Right lobe of liver (tissue), 4 donors: Measurements from ENCODE around the gene PTGS1.

Experiments
- POLR2A ChIP-seq: fragments of 450-650 bp; IDR thresholded peaks from one replicate; pipeline ENCODE4 v1.6.1; 2017; ENCODE audit warnings: antibody characterized with exemption, mild to moderate bottlenecking
- TF ChIP-seq, protein P1 (sequence below), 4 donors: fragments of 200-600 bp in 3 of 4; fragments of 450-650 bp in 1 of 4; IDR thresholded peaks; one replicate each; pipeline versions ENCODE4 v1.5.1 to v1.8.0; 2016 to 2022; ENCODE audit warnings: antibody characterized with exemption in 4 of 4, mild to moderate bottlenecking in 2 of 4
- donor health status: DM: no; HTN: no; CAD: no.
- donor health status: DM: no; HTN: no; CAD: no.
- donor health status: DM: no; HTN: yes; CAD: no.

GRCh38 chr9:122370869-122371755, at the start of gene PTGS1:
- TF ChIP-seq, protein P1, sequence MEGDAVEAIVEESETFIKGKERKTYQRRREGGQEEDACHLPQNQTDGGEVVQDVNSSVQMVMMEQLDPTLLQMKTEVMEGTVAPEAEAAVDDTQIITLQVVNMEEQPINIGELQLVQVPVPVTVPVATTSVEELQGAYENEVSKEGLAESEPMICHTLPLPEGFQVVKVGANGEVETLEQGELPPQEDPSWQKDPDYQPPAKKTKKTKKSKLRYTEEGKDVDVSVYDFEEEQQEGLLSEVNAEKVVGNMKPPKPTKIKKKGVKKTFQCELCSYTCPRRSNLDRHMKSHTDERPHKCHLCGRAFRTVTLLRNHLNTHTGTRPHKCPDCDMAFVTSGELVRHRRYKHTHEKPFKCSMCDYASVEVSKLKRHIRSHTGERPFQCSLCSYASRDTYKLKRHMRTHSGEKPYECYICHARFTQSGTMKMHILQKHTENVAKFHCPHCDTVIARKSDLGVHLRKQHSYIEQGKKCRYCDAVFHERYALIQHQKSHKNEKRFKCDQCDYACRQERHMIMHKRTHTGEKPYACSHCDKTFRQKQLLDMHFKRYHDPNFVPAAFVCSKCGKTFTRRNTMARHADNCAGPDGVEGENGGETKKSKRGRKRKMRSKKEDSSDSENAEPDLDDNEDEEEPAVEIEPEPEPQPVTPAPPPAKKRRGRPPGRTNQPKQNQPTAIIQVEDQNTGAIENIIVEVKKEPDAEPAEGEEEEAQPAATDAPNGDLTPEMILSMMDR (IDR thresholded peaks at IDR 0.05) = no peak
- TF ChIP-seq POLR2A = no peak
